Measurements from ENCODE around the gene GLCCI1.

DNA sequence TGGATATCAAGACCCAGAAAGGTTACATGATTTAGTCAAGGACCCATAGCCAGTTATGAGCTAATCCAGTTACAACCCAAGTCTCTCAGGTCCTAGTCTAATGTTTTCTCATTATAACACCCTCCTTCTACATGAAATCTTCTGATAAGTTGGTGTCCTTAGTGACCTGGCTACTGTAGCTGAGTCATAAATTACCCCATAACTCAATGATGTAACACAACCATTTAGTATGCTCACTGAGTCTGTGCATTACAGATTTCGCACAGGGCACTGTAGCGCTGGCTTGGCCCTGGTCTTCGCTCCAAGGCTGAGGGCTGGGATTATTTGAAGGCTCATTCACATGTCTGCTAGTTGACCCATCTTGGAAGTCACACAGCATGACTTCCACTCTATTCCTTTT, 36.0 kb upstream of the GLCCI1 start:
- TF ChIP-seq CTCF (IDR thresholded peaks at IDR 0.05; ENCODE audit: low read length) (no peak), EZH2 (IDR thresholded peaks at IDR 0.05; ENCODE audit: borderline replicate concordance, low read length) (no peak)

Measured in OCI-LY1 (cell line).